ENCODE data around the gene RALGAPA1.
"Not testable (repeated sequence)": the region's sequence is repeated elsewhere in the genome, so short reads cannot be mapped to it uniquely, and the experiment has no call there.

Gene RALGAPA1

DNA sequence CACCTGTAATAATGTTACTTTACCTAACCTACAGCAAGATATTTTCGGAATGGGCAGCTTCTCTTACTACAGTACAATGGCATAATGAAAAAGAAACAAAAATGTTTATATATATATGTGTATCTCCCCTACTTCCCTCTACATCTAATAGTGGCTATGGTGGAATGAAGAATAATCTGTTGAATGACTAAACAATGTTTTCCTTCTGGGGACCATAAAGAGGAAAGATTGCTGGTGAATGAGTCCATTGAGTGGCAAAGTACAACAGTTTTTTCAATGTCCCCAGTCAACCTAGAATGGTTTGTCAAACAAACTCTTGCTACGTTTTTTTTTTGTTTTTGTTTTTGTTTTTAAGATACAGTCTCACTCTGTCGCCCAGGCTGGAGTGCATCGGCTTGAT lies 47.2 kb downstream of the RALGAPA1 start:
- no peak for DNase-seq (ENCODE audit: low read depth in 2 of 2)

GRCh38 chr14:35760143-35760542 lies 49.0 kb downstream of the RALGAPA1 start:
- DNase-seq (ENCODE audit: low read depth in 2 of 2) = no peak

DNA sequence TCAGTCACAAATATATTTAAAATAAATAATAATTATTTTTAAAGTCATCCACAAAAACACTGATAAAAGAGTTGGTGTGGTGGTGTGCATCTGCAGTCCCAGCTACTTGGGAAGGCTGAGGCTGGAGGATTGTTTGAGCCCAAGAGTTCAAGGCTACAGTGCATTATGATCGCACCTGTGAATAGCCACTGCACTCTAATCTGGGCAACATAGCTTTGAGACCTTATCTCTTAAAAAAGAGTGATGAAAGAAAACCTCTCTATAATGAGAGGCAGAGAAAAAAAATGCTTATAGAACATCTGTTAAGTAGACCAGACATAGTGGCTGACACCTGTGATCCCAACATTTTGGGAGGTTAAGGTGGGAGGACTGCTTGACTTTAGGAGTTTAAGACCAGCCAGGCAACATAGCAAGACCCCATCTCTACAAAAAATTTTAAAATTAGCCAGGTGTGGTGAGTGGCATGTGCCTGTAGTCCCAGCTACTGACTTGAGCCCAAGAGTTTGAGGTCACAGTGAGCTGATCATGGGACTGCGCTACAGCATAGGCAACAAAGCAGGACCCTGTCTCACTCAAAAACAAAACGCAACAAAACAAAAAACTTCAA lies 50.5 kb downstream of the RALGAPA1 start:
- no peak for DNase-seq (ENCODE audit: low read depth in 2 of 2)

- no peak for DNase-seq (ENCODE audit: low read depth in 2 of 2)
Observed at GRCh38 chr14:35754671-35755070, 54.4 kb downstream of the RALGAPA1 start.

GRCh38 chr14:35752380-35752779 lies 56.7 kb downstream of the RALGAPA1 start:
- DNase-seq (ENCODE audit: low read depth in 2 of 2) = no peak

DNA sequence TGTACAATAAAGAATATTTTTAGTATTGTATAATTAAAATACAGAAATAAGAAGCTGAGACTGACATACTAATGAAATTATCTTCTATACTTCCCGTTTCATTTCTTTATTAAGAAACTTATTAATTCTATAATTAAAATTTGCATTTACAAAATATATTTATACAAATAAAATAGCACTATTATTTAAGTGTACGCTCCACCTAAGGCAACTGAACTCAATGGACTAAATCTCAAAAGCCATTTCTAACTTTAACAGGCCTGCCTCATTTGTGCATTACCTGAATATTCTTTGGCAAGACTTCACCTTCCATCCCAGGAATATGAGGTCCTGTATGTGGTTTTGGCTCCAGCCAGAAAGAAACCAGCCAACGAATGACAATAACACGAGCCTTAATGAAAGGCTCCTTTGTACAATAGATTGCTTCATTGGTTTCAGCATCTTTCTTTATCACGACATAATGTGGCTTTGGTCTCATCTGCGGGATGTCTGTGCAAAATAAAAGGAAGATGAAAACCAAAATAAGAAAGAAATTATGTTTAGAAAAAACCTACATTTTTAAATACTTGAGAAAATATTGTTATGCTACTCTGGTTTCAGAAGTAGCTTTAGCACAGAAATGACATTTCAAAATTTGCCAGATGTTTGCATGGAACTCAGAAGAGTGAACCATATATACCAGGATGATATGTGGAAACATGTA lies 58.7 kb downstream of the RALGAPA1 start:
- DNase-seq (ENCODE audit: low read depth in 2 of 2) = no peak

DNA sequence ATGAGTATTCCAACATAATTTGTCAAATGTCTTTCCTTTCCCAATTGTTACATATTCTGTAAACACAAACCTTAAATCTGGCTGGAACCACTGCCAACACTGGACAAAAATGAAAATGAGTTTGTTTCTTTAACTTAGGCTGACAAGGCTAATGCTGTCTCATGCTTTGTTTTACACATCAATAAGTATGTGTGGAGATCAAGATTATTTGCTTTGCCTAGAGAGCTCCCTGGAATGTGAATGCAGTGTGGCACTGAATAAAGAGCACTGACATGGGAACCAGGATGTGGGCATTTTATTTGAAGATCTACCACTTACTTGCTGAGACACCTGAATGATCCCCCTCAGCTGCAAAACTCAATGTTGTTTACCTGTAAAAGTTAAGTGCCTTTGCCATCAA lies 61.7 kb downstream of the RALGAPA1 start:
- DNase-seq (ENCODE audit: low read depth in 2 of 2) = no peak

DNA sequence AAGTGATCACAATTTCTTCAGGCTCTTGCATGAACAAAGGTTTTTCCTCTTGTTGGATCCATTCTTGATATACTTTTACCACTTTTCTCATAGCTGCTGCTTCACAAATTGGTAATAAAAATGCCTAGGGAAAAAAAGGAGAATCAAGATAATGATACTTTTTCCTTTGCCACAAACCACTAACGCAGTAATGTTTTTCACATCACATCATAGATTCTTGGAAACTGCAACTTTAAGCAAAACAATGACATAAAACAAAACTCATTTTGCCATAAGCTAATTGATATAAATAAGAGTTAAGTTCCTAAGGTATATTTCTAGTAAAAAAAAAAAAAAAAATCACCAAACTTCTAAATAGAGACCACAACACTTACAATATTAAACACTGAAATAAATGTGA lies 66.7 kb downstream of the RALGAPA1 start:
- no peak for DNase-seq (ENCODE audit: low read depth in 2 of 2)

DNA sequence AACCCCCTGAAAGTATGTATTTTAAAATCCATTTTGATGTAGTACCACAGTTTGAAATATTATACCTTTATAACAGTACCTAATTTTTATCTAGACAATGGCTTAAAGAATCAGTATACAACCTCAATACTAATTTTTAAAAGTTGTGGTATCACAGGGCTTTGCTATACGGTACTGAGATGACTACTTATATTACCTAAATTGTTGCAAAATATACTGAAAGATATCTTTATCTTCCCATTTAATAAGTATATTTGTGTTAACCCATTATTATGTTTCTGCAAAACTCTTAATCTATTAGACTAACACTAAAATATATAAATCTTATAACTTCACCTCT lies 67.1 kb downstream of the RALGAPA1 start:
- DNase-seq (ENCODE audit: low read depth in 2 of 2) = no peak

DNA sequence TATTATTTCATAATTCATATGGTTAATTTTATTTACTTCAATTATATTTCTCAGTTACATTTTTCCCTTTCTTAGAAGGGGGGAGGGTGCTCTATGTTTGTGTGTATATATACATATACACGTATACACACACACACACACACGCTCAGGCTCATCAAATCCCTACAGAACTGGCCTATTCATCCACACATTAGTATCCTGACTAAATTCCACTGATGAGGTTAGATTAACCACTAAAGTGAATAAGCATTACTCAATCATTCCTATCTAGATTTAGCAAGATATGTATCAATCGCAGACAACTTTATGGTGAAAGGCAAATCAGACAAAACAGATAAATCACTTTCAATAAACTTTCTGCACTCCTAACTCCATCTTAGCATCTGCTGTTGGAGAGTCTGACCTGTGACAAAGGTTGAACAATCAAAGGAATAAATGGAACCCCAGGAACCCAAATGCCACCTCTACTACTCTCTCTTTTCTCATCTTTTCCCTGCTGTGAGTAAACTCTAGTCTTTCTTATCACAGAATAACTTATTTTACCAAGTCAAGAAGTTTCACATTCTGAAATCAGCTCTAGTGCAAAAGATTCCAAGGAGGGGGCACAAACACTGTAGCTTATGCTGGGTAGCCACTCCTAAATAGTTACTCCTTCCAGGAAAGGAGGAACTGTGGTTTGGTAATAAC lies 67.6 kb downstream of the RALGAPA1 start:
- no peak for DNase-seq (ENCODE audit: low read depth in 2 of 2)

DNA sequence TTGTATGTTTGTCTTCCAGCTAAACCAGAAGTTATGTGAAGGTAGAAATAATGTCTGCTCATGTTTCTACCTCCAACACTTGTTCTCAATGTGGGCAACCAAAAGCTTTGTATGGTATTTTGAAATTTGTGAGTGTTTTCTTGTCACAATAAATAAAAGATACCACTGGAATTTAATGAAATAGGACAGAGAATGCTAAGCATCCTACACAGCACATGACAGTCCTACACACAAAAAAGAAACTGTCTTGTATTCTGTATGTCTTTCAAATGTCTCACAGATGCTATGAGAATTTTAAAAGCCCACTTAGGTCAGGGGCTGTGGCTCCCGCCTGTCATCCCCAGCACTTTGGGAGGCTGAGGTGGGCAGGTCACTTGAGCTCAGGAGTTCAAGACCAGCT lies 68.9 kb downstream of the RALGAPA1 start:
- no peak for DNase-seq (ENCODE audit: low read depth in 2 of 2)

GRCh38 chr14:35735163-35735562 lies 73.9 kb downstream of the RALGAPA1 start:
- not testable (repeated sequence) for DNase-seq (ENCODE audit: low read depth in 2 of 2)

GRCh38 chr14:35733510-35733909 lies 75.6 kb downstream of the RALGAPA1 start:
- not testable (repeated sequence) for DNase-seq (ENCODE audit: low read depth in 2 of 2)

GRCh38 chr14:35730871-35731270 lies 78.2 kb downstream of the RALGAPA1 start:
- no peak for DNase-seq (ENCODE audit: low read depth in 2 of 2)

DNA sequence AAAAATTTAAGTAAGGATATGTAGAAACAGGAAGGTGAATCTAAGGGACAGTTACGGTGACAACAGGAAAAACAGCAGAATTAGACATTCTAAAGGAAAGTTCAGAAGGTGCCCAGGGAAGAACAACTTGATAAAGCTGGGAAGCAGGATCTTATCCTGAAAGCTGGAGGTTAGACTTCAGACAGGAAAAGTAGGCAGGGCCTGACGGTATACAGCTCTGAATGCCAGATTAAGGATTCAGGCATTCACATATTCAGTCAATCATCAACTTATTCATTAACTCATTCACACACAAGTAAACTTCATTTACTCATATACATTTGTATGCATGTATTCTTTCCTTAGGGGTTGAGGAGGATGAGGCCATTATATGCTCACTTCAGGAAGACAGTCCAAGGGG lies 81.3 kb downstream of the RALGAPA1 start:
- no peak for DNase-seq (ENCODE audit: low read depth in 2 of 2)

DNA sequence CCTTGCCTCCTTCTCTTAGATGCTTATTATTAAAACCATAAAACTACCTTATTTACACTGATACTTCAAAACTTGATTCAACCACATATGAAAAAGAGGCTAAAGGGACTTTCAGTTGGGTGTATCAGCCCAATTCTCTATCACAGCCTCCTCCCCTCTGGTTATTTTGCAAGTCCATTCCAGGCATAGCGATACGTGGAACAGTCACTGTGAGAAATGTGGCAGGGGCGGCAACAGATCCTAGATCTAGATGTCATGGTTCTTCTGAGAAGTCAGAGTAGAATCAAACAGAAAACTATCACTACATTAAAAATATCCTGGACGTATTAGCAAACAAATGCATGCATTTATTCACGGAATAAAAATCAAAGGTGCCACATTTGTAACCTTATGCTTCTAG lies 83.2 kb downstream of the RALGAPA1 start:
- no peak for DNase-seq (ENCODE audit: low read depth in 2 of 2)

GRCh38 chr14:35715079-35715478 lies 94.0 kb downstream of the RALGAPA1 start:
- no peak for DNase-seq (ENCODE audit: low read depth in 2 of 2)

- no peak for DNase-seq (ENCODE audit: low read depth in 2 of 2)
Observed at GRCh38 chr14:35712466-35712865, 96.6 kb downstream of the RALGAPA1 start.

GRCh38 chr14:35708062-35708461 lies 101.0 kb downstream of the RALGAPA1 start:
- no peak for DNase-seq (ENCODE audit: low read depth in 2 of 2)

DNA sequence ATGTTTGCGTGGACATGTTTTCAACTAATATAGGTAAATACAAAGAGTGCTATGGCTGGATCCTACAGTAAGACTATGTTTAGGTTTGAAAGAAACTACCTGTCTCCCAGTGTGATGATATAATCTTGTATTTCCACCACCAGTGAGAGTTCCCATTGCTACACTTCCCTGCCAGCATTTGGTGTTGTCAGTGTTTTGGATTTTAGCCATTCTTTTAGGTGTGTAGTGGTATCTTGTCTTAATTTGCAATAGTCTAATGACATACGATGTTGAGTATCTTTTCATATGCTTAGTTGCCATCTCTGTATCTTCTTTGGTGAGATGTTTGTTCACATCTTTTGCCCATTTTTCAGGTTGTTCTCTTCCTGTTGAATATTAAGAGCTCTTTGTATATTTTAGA lies 103.5 kb downstream of the RALGAPA1 start:
- no peak for DNase-seq (ENCODE audit: low read depth in 2 of 2)

DNA sequence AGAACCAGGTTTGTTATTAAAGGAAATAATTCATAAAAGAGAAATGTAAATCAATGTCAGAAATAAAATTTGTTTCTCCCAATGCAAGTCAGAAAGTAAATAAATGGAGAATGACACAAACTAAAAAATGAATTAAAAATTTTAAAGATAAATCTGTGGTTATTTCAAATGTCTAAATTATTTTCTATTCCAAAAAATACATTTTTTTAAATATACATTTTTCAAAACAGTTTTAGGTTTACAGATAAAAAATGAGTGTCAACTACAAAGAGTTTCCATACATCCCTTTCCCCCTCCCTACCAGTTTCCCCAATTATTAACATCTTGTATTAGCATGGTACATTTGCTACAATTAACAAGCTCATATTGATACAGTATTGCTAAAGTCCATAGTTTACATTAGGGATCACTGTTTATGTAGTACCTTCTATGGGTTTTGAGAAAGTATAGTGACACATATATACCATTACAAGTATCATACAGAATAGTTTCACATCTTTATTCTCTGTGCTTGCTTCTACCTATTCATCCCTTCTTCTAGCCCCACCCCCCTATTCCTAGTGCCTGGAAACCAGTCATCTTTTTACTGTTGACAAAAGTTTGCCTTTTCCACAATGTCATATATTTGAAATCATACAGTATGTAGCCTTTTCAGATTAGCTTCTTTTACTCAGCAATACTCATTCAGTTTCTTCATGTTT lies 104.2 kb downstream of the RALGAPA1 start:
- DNase-seq (ENCODE audit: low read depth in 2 of 2) = no peak

DNA sequence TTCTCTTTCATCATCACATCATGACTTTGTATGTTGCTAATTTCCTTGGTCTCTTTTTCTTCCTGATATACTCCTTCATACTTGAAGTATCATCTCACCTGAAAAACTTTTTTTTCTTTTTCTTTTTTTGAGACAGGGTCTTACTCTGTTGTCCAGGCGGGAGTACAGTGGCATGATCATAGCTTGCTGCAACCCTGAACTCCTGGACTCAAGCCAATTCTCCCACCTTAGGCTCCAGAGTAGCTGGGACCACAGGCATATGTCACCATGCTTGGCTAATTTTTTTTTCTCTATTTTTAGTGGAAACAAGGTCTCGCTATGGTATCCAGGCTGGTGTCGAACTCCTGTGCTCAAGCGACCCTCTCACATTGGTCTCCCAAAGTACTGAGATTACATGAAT lies 107.6 kb downstream of the RALGAPA1 start:
- DNase-seq (ENCODE audit: low read depth in 2 of 2) = no peak
